HG02885 (cell line): ENCODE data around the gene PHOX2A.

Experiments used
- ATAC-seq: cut with Tn5 transposase; IDR thresholded peaks from one replicate; pipeline ENCODE4 v1.9.1; 2021; ENCODE audit warnings: mild to moderate bottlenecking; ENCODE audit not compliant: unreplicated experiment, poor library complexity

Gene PHOX2A

GRCh38 chr11:72235351-72236057 is 8.5 kb downstream of the PHOX2A start:
- ATAC-seq = no peak

DNA sequence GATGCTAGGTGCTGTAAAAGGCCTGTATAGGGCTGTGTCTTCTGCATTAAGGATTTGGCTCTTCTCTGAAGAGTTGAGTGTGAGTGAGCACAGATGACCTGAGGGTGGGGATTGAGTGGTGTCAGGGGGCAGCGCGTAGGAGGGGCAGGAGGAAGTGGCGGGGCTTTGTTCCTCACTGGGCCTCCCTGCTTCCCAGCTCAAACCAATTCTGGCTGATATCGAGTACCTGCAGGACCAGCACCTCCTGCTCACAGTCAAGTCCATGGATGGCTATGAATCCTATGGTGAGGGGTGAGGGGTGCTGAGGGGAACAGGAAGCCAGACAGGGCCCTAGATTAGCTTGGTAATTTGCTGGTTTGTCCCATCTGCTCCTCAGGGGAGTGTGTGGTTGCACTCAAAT is 9.1 kb downstream of the PHOX2A start:
- no peak for ATAC-seq

- ATAC-seq = no peak
Observed at GRCh38 chr11:72234514-72234830, 9.5 kb downstream of the PHOX2A start.

GRCh38 chr11:72233773-72234513 is 10.0 kb downstream of the PHOX2A start:
- ATAC-seq = no peak

GRCh38 chr11:72233056-72233772 is 10.8 kb downstream of the PHOX2A start:
- ATAC-seq = no peak

GRCh38 chr11:72232260-72233055 is 11.5 kb downstream of the PHOX2A start:
- no peak for ATAC-seq

DNA sequence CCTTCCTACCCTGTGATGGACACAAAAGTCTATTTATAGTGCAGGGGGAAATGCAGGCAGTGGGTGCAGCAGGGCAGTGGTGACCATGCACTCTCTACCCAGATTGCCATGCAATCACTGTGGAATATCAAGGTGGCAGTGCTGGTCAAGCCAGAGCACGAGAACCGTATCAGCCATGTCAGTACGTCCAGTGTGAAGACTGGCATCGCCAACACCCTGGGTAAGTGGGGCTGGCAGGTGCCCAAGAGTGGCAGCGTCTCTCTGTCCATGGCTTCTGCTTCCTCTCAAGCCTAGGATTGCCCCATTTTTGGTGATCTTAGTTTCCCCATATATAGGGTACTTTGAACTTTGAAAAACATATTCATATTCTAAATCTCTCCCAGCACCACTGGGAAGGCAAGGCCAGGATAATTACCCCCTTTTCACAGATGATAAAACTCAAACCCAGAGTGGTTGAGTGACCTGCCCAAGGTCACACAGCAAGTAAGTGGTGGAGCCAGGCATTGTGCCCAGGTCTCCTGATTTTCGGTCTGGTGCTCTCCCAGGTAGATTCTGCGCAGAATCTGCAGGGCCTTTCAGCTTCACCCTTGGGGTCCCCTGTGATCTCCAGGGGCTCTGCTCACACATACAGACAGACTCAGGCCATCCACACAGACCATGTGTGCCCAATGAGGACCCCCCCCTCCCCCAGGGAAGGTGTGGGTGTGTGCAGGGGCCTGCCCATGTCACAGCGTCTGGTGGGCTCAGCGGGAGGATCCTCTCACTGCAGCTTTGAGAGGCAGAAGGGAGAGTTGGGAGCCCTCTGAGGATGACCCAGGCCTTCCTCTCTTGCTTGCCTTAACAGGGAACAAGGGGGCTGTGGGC is 12.3 kb downstream of the PHOX2A start:
- ATAC-seq = no peak

DNA sequence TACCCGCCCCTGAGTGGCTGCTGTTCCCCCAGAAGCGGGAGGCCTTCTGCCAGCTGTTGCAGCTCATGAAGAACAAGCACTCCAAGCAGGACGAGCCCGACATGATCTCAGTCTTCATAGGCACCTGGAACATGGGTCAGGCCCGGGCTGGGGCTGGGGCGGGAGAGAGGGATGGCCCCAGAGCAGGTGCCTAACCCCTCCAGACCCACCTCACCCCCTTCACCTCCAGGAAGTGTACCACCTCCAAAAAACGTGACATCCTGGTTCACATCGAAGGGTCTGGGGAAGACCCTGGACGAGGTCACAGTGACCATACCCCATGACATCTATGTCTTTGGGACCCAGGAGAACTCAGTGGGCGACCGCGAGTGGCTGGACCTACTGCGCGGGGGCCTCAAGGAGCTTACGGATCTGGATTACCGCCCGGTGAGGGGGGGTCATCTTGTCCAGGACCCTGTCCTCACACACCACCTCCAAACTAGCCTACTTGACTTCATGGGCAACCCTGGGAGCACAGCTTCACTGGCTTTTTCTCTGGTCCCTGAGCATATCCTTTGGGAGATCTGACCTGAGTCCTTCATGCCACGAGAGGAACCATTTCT is 13.1 kb downstream of the PHOX2A start:
- no peak for ATAC-seq

GRCh38 chr11:72229925-72230763 is 13.8 kb downstream of the PHOX2A start:
- no peak for ATAC-seq

GRCh38 chr11:72229336-72229924 is 14.5 kb downstream of the PHOX2A start:
- ATAC-seq = no peak

- no peak for ATAC-seq
Observed at GRCh38 chr11:72228844-72229231, 15.1 kb downstream of the PHOX2A start.

GRCh38 chr11:72228229-72228843 is 15.6 kb downstream of the PHOX2A start:
- ATAC-seq = no peak

DNA sequence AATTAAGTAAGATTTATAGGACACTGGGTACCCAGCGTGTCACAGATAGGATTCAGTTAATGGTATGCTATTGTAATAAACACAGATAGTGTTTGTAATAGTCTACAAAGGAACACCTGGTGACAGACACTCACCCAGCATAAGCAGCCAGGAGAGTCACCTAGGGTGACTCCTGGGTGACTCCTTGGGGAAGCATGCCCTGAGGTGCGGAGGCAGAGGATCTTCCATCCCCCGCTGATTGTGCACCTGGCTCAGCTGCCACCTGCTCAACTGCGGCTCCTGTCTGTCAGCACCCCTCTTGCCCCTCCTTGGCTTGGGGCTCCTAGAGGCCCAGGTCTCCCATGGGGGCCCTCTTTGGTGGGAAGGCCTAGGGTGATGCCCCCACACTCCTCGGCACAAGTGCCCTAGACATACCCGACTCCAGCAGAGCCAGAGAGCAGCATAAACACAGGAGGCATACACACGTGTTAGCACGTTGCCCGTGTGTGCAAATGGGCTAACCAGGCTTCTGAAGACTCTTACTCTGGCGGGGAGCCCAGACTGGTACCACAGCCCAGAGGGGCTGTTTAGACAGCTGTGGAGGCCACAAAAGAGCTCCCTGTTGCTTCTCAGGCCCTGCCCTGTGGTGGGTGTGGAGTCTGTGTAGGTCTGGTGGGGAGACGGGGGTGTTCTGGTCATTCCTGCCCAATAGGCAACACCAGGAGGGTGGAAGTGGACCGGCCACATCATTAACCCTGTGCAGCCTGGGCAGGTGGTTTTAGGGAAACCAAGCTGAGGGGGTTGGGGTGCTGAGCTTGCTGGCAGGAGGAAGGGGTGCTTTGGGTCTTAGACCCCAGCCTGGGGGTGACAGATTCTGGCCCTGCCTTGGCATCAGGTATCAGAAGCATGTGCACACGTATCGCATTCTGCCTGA is 16.4 kb downstream of the PHOX2A start:
- ATAC-seq = no peak

- ATAC-seq = no peak
Observed at GRCh38 chr11:72226701-72227100, 17.3 kb downstream of the PHOX2A start.

DNA sequence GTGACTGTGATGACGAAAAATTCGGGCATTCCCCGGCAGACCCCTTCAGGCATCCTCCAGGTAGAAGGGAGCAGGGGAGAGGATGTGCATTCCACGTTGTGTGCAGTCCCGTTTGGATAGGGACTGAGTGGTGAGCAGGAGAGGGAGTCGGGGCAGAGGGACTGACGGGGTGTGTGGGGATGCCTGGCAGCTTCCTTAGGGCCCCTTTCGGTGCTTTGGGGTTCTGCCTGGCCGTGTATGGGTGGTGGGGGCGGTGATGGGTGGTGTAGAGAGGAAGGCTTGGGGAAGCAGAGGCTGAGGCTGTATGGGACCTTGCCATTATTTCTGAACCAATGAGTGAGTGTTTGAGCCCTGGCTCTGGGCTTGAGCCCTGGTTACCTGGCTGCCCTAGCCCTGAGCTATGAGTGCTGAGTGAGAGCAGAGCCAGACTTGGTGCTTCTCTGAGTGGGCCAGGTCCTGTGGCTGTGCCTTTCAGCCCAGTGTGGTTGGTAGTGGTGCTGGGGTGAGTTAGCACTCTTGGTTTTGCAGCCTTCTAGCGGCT is 18.5 kb downstream of the PHOX2A start:
- no peak for ATAC-seq
